GM12891 (cell line): ENCODE data around the gene SPRN.

Experiments
- POLR2A ChIP-seq: IDR thresholded peaks from 2 replicates; pipeline ENCODE4 v1.6.1; 2011; ENCODE audit warnings: low read depth, low read length, control low read depth
- POLR2AphosphoS5 ChIP-seq: IDR thresholded peaks from 2 replicates; pipeline ENCODE4 v1.6.1; 2011; ENCODE audit warnings: low read depth, low read length, control low read depth

- no peak for TF ChIP-seq POLR2A
- no peak for TF ChIP-seq POLR2AphosphoS5
Observed at GRCh38 chr10:133473270-133473669, 48.8 kb upstream of the SPRN start.
